Astrocyte (in vitro differentiated cells and primary cell): ENCODE data around the gene RPUSD4. TPM values are rescaled to one million over a fixed set of nuclear protein-coding genes. Genes with fewer than 3 reads are reported as not detected.

Experiments used
- DNase-seq: peaks from one replicate; pipeline ENCODE4 v3.0.0-alpha.2; 2010; ENCODE audit warnings: low read depth
- FAIRE-seq: peaks from 2 replicates; lab custom pipeline; 2011; peaks lifted over from hg19 to GRCh38; lab: Jason Lieb, UNC
- H2AFZ ChIP-seq: 2 replicates; pipeline ENCODE4 v1.6.0; 2012; ENCODE audit warnings: low read depth, low read length, inconsistent platforms
- H3K27ac ChIP-seq: 2 replicates; pipeline ENCODE4 v1.5.1; 2011; ENCODE audit warnings: low read depth, low read length, inconsistent platforms
- H3K27me3 ChIP-seq: 2 replicates; pipeline ENCODE4 v1.6.0; 2011; ENCODE audit warnings: low read length, inconsistent platforms; ENCODE audit not compliant: insufficient read depth
- H3K36me3 ChIP-seq: 2 replicates; pipeline ENCODE4 v1.5.1; 2011; ENCODE audit warnings: low read length, inconsistent platforms; ENCODE audit not compliant: insufficient read depth
- H3K4me1 ChIP-seq: 2 replicates; pipeline ENCODE4 v1.5.1; 2011; ENCODE audit warnings: low read length, inconsistent platforms; ENCODE audit not compliant: insufficient read depth
- H3K4me2 ChIP-seq: 2 replicates; pipeline ENCODE4 v1.6.0; 2012; ENCODE audit warnings: low read length, inconsistent platforms
- H3K4me3 ChIP-seq: 2 replicates; pipeline ENCODE4 v1.5.1; 2011; ENCODE audit warnings: low read depth, mild to moderate bottlenecking, low read length, inconsistent platforms; ENCODE audit not compliant: insufficient read depth
- H3K79me2 ChIP-seq: 2 replicates; pipeline ENCODE4 v1.6.0; 2012; ENCODE audit warnings: mild to moderate bottlenecking, low read length, inconsistent platforms; ENCODE audit not compliant: insufficient read depth
- H3K9ac ChIP-seq: 2 replicates; pipeline ENCODE4 v1.6.0; 2012; ENCODE audit warnings: mild to moderate bottlenecking, low read length, inconsistent platforms
- H3K9me3 ChIP-seq: 2 replicates; pipeline ENCODE4 v1.5.1; 2012; ENCODE audit warnings: low read depth, mild to moderate bottlenecking, low read length, inconsistent platforms; ENCODE audit not compliant: insufficient read depth
- H4K20me1 ChIP-seq: 2 replicates; pipeline ENCODE4 v1.6.0; 2012; ENCODE audit warnings: low read length, inconsistent platforms; ENCODE audit not compliant: insufficient read depth
- H3K27ac Mint-ChIP-seq: one replicate; pipeline ENCODE4 v1.8.0; 2021; ENCODE audit warnings: mild to moderate bottlenecking, mixed read lengths; ENCODE audit not compliant: unreplicated experiment
- H3K27me3 Mint-ChIP-seq: one replicate; pipeline ENCODE4 v1.8.0; 2021; ENCODE audit warnings: low read depth, mixed read lengths; ENCODE audit not compliant: unreplicated experiment
- H3K36me3 Mint-ChIP-seq: one replicate; pipeline ENCODE4 v1.8.0; 2021; ENCODE audit warnings: low read depth, mixed read lengths; ENCODE audit not compliant: unreplicated experiment
- H3K4me1 Mint-ChIP-seq: one replicate; pipeline ENCODE4 v1.8.0; 2021; ENCODE audit warnings: low read depth, mixed read lengths; ENCODE audit not compliant: unreplicated experiment
- H3K4me3 Mint-ChIP-seq: one replicate; pipeline ENCODE4 v1.8.0; 2021; ENCODE audit warnings: mild to moderate bottlenecking, moderate library complexity, mixed read lengths; ENCODE audit not compliant: unreplicated experiment
- H3K9me3 Mint-ChIP-seq: one replicate; pipeline ENCODE4 v1.8.0; 2021; ENCODE audit warnings: mild to moderate bottlenecking, mixed read lengths; ENCODE audit not compliant: unreplicated experiment
- CTCF ChIP-seq: IDR thresholded peaks from 2 replicates; pipeline ENCODE4 v1.5.1; 2011; ENCODE audit warnings: low read depth, mild to moderate bottlenecking, inconsistent platforms, low read length, moderate library complexity; ENCODE audit not compliant: insufficient read depth
- EZH2 ChIP-seq: IDR thresholded peaks from 2 replicates; pipeline ENCODE4 v1.6.1; 2012; ENCODE audit warnings: mild to moderate bottlenecking, low read length, inconsistent platforms; ENCODE audit not compliant: insufficient read depth
- total RNA-seq: library from RNA; stranded (reverse); gene quantifications from 2 replicates; pipeline ENCODE4 v1.2.1, GENCODE V29; 2021

Gene RPUSD4
- total RNA-seq, 1 donor from 2014 or later: 21.6 TPM

- Histone ChIP-seq H3K4me1 (no peaks in the 10 kb centered on the region), H3K9me3 (no peaks in the 10 kb centered on the region), H3K4me2 (no peak overlapping the region), H4K20me1 (no peaks in the 10 kb centered on the region), H3K27me3 (no peaks in the 10 kb centered on the region), H2AFZ (no peak overlapping the region), H3K79me2 (peaks cover 6% of the 10 kb centered on the region), H3K36me3 (peaks cover 61% of the 10 kb centered on the region), H3K27ac (no peak overlapping the region), H3K4me3 (no peak overlapping the region), H3K9ac (no peak overlapping the region)
- H3K27me3 Mint-ChIP-seq: no peaks in the 10 kb centered on the region
- peaks cover 3% of the 10 kb centered on the region for H3K4me1 Mint-ChIP-seq
- TF ChIP-seq CTCF (no peak), EZH2 (no peak)
- H3K27ac Mint-ChIP-seq: no peak overlapping the region
- no peak for DNase-seq
- H3K36me3 Mint-ChIP-seq: peaks cover 25% of the 10 kb centered on the region
- no peak for FAIRE-seq
- no peaks in the 10 kb centered on the region for H3K9me3 Mint-ChIP-seq
- no peak overlapping the region for H3K4me3 Mint-ChIP-seq
Measured at GRCh38 chr11:126205359-126205758, 6.1 kb downstream of the RPUSD4 start.

DNA sequence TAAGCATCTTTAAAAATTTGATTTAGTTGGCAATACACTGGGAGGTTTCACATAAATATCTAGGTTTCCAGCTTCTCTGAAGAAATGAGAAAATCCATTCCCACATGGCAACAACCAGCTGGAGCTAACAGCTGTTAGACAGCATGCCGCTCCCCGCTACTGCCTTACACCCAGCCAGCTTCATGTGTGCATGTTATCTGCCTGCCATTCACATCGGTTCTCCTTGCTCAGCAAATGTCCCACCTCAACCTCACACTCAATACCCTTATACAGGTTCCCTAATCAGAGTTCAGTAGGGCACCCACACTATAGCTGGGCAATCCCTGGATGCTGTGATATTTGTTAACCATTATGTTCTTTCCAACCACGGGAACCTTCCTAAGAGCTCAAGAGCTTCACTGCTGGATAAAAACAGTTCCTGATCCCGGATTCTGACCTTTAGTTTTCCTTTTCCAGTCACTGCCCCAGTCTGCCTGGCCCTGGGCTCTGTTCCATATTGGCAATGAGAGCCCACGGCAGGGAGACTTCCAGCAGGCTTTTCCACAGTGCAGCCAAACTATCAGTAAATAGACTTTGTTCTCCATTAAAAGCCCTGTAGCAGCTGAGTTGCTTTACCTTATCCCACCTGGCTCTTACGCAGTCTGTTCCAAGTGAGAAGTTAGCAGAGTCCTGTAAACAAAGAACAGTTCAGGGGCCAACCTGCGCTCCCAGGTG, 8.6 kb downstream of the RPUSD4 start:
- H3K4me1 ChIP-seq: no peaks in the 10 kb centered on the region
- no peak for FAIRE-seq
- H3K79me2 ChIP-seq: no peaks in the 10 kb centered on the region
- H3K9me3 ChIP-seq: no peaks in the 10 kb centered on the region
- H3K4me3 ChIP-seq: no peak overlapping the region
- Mint-ChIP-seq H3K9me3 (peaks cover 2% of the 10 kb centered on the region), H3K4me1 (peaks cover 7% of the 10 kb centered on the region), H3K36me3 (peaks cover 32% of the 10 kb centered on the region), H3K27ac (no peak overlapping the region), H3K4me3 (no peak overlapping the region), H3K27me3 (no peaks in the 10 kb centered on the region)
- H3K27me3 ChIP-seq: no peaks in the 10 kb centered on the region
- H3K27ac ChIP-seq: no peak overlapping the region
- H4K20me1 ChIP-seq: peaks cover 7% of the 10 kb centered on the region
- no peak overlapping the region for H3K4me2 ChIP-seq
- TF ChIP-seq EZH2: no peak
- TF ChIP-seq CTCF: no peak
- no peak overlapping the region for H3K9ac ChIP-seq
- no peak overlapping the region for H2AFZ ChIP-seq
- DNase-seq: no peak
- peaks cover 47% of the 10 kb centered on the region for H3K36me3 ChIP-seq

GRCh38 chr11:126198648-126199047, 12.8 kb downstream of the RPUSD4 start:
- peaks cover 22% of the 10 kb centered on the region for H3K36me3 ChIP-seq
- H3K9ac ChIP-seq: no peak overlapping the region
- no peaks in the 10 kb centered on the region for H3K4me1 ChIP-seq
- TF ChIP-seq EZH2: no peak
- no peak for TF ChIP-seq CTCF
- Mint-ChIP-seq H3K36me3 (peaks cover 38% of the 10 kb centered on the region), H3K27ac (no peak overlapping the region), H3K4me1 (peaks cover 18% of the 10 kb centered on the region), H3K9me3 (peaks cover 12% of the 10 kb centered on the region), H3K4me3 (no peak overlapping the region), H3K27me3 (no peaks in the 10 kb centered on the region)
- no peak overlapping the region for H3K4me2 ChIP-seq
- H3K4me3 ChIP-seq: no peak overlapping the region
- no peaks in the 10 kb centered on the region for H3K9me3 ChIP-seq
- no peaks in the 10 kb centered on the region for H3K27me3 ChIP-seq
- no peak for DNase-seq
- H2AFZ ChIP-seq: no peak overlapping the region
- no peak overlapping the region for H3K27ac ChIP-seq
- FAIRE-seq: no peak
- H3K79me2 ChIP-seq: no peaks in the 10 kb centered on the region
- peaks cover 22% of the 10 kb centered on the region for H4K20me1 ChIP-seq
